NCI-H446 (cell line): ENCODE data around the gene ST8SIA4.

Experiments
- DNase-seq, 2 experiments: peaks; one replicate each; lab custom pipeline; 2025; lab: John Stamatoyannopoulos, UW

ST8SIA4 gene

GRCh38 chr5:100779669-100780375 is 123.3 kb downstream of the ST8SIA4 start:
- no peak for DNase-seq

GRCh38 chr5:100777680-100778300 is 125.3 kb downstream of the ST8SIA4 start:
- no peak for DNase-seq

GRCh38 chr5:100775533-100775855 is 127.6 kb downstream of the ST8SIA4 start:
- no peak for DNase-seq

- DNase-seq, result no peak
Measured at GRCh38 chr5:100772548-100772947, 130.5 kb downstream of the ST8SIA4 start.

- DNase-seq, result no peak
Measured at GRCh38 chr5:100772006-100772405, 131.1 kb downstream of the ST8SIA4 start.

- DNase-seq, result no peak
Measured at GRCh38 chr5:100771181-100771580, 131.9 kb downstream of the ST8SIA4 start.

GRCh38 chr5:100768221-100768620 is 134.9 kb downstream of the ST8SIA4 start:
- no peak for DNase-seq

- no peak for DNase-seq
Measured at GRCh38 chr5:100762995-100763394, 140.1 kb downstream of the ST8SIA4 start.

- DNase-seq, result no peak
Measured at GRCh38 chr5:100762108-100762507, 141.0 kb downstream of the ST8SIA4 start.

- no peak for DNase-seq
Measured at GRCh38 chr5:100761192-100761591, 141.9 kb downstream of the ST8SIA4 start.

- DNase-seq, result no peak
Measured at GRCh38 chr5:100760688-100761087, 142.4 kb downstream of the ST8SIA4 start.

- DNase-seq, result no peak
Measured at GRCh38 chr5:100758780-100759179, 144.3 kb downstream of the ST8SIA4 start.

- no peak for DNase-seq
Measured at GRCh38 chr5:100758306-100758705, 144.8 kb downstream of the ST8SIA4 start.

- no peak for DNase-seq
Measured at GRCh38 chr5:100757618-100758017, 145.5 kb downstream of the ST8SIA4 start.
